Measurements from ENCODE around the gene GPR161.

GRCh38 chr1:168102487-168102886, 34.2 kb downstream of the GPR161 start:
- TF ChIP-seq CTCF (conservative IDR thresholded peaks at IDR 0.05; ENCODE audit: low read length), result no peak
- no peak for TF ChIP-seq EZH2phosphoT487 (IDR thresholded peaks at IDR 0.05; ENCODE audit: borderline replicate concordance, low read depth, low read length)
